HG03064 (cell line): ENCODE data around the gene TBC1D14.

ENCODE experiments used
- ATAC-seq: cut with Tn5 transposase; IDR thresholded peaks from one replicate; pipeline ENCODE4 v1.9.1; 2021; ENCODE audit warnings: low read depth; ENCODE audit not compliant: unreplicated experiment

TBC1D14 gene

GRCh38 chr4:6926681-6927478, 17.3 kb downstream of the TBC1D14 start:
- ATAC-seq = no peak

GRCh38 chr4:6928081-6928480, 18.5 kb downstream of the TBC1D14 start:
- ATAC-seq = no peak

DNA sequence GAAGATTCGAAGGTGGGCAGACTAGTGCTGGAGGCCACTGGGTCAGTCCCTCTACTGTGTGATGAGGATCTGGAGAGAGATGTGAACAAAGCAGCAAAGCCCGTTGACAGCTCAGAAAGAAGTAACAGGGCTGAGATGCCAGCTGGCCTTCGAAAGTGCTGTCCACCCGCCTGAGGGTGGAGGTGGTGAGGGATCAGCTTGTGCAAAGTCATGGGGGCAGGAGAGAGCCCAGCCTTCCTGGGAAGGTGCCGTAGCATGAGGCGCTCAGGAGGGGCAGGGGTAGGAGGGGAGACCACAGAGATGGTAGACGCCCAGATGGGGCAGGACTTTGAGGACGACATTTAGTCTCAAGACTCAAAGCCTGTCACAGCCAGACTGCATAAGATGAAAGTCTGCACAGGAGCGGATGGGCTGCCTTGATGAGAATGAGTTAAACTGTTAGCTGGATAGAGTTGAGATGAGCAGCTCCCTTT, 19.7 kb downstream of the TBC1D14 start:
- no peak for ATAC-seq

GRCh38 chr4:6929812-6930464, 20.3 kb downstream of the TBC1D14 start:
- no peak for ATAC-seq

GRCh38 chr4:6932475-6932874, 22.8 kb downstream of the TBC1D14 start:
- ATAC-seq = no peak

- no peak for ATAC-seq
Measured at GRCh38 chr4:6932918-6933317, 23.3 kb downstream of the TBC1D14 start.

- ATAC-seq = no peak
Measured at GRCh38 chr4:6933691-6934430, 24.2 kb downstream of the TBC1D14 start.

GRCh38 chr4:6935965-6936364, 26.3 kb downstream of the TBC1D14 start:
- no peak for ATAC-seq

DNA sequence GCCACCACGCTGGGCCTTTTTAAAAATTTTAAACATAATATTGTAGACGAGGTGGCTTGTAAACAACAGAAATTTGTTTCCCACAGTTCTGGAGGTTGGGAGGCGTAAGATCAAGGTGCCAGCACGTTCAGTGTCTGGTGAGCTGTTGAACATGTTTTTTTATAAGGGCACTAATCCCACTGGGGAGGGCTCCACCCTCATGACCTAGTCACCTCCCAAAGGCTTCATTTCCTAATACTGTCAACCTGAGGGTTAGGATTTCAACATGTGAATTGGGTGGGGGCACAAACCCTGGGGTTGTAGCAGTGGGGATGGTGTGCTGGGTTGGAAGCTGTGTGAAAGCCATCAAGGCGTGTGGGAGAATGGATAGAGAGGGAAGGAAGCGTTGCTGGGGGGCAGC, 27.6 kb downstream of the TBC1D14 start:
- no peak for ATAC-seq

- ATAC-seq = no peak
Measured at GRCh38 chr4:6937754-6938153, 28.1 kb downstream of the TBC1D14 start.

DNA sequence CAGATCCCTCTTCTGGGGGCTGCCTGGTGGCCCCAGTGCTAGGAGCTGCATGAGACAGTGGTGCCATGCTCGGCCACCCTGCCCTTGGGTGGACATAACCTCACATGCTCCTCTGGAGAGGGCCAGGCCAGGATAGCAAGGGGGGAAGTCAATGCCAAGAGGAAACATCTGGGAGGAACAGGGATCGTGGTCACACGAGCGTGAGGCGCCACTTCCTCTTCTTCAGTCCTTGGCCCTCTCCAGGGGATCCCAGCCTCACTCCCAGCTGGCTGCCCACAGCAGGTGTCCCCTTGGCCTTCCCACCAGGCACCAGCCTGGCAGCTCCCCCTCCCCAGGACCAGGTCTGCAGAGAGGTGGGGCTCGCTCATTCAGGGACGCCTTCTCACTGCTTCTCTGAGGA, 28.6 kb downstream of the TBC1D14 start:
- ATAC-seq = no peak

- ATAC-seq = no peak
Measured at GRCh38 chr4:6938647-6939271, 29.1 kb downstream of the TBC1D14 start.

GRCh38 chr4:6939761-6940743, 30.4 kb downstream of the TBC1D14 start:
- ATAC-seq = no peak

DNA sequence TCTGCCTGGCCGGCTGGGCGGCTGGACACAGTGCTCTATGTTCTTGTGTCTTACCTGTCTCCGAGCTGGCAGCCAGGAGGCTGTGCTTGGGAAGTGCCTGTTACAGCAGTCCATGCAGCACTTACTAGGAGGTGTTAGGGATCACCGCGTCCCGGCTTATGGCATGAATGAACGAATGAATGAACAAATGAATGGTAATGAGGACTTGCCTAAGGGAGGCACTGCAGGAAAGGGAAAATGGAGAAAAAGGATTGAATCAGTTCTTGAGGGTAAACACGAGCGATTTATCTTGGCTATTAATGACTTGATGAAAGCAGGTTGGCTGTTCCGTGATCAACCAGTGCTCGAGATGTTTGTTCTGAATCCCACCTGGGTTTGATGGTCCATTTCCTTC, 31.1 kb downstream of the TBC1D14 start:
- ATAC-seq = no peak

- no peak for ATAC-seq
Measured at GRCh38 chr4:6941796-6942195, 32.2 kb downstream of the TBC1D14 start.

DNA sequence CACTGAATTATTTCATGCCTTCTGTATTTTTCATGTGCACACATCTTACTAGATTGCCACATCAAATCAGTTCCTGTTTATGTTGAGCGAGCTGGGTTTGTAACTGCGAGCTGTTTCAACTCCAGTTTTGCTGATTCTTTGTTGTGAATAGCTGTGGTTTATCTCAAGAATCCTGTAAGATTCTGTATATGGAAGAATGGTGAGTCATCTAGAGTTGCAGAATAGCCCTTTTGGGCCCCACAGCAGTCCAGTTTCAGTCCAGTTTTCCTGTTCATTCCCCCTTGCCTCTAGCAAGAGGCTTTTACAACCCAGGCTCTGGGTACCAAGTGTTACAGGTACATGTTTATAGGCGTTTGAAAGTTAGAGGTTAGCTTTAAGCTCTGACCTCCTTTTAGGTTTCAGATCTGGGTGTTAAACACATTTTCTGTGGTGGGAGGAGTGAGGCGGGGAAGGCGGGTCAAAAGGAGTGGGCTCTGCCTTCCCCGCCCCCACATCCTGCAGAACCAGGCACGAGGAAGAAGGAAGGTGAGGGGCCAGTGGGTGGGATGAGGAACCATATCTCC, 32.7 kb downstream of the TBC1D14 start:
- ATAC-seq = peak; percentile 61

DNA sequence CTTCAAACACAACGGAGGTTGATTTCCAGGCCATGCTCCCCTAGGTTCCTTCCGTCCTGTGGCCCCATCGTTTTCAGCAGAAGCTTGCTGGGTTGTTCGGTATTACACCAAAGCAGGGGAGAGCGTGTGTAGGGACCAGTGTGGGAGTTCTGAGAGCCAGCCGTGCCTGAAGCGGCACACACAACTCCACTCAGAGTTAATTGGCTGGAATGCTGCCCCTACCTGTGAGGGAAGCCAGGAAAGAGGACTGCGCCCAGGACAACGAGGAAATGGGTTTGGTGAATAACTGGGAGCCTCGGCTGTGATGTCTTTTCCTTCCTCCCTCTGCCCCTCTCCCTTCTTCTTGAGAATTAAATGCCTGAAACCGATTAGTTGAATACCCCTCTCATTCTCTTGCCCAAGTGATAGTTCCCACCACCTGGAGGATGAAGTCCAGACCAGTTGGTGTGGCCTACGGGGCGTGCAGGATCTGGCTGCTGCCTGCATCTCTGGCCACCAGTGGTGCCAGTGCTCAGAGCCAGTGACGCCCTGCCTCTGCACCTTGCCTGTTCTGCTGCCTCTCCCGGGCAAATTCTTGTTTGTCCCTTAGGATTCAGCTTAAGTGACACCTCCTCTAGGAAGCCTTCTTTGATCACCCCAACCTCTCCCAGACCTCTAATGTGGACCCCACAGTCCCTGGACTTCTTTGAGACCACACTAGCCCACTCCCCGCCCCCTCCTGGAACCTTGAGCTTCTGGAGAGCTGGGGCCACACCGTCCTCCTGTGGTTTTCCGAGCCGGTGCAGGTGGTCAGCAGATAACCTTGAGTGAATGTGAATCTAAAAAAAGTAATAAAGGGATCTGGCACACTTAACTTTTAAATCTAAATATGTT, 33.6 kb downstream of the TBC1D14 start:
- ATAC-seq = no peak

DNA sequence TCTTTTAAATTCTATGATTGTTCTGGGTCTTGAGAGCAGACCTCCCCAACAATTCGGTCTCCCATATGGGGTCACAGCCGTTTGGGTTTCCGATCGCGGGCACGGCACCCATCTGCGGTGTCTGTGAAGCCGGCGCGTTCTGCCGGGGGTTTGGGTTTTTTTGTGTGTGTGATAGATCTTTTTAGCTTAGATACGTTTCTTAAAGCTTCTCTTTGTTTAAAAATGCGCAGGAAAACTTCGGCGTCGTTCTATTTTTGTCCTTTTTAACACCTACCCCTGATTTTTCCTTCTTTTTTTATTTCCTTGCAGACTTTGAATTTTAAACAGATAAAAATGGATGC, 34.2 kb downstream of the TBC1D14 start:
- ATAC-seq = no peak
